ENCODE measurements around the gene ZFPM1.
"Not testable (repeated sequence)": the region's sequence is repeated elsewhere in the genome, so short reads cannot be mapped to it uniquely, and the experiment has no call there.

ZFPM1 gene

GRCh38 chr16:88410297-88410968 is 42.6 kb upstream of the ZFPM1 start:
- H3K27ac ChIP-seq (replicated peaks); DNase-seq (ENCODE audit: low read depth in 1 of 2, low spot score in 1 of 2): not testable (repeated sequence)

GRCh38 chr16:88411951-88412576 is 41.0 kb upstream of the ZFPM1 start:
- Histone ChIP-seq H3K27ac (replicated peaks) (no peak overlapping the region), H3K4me3 (replicated peaks; ENCODE audit: insufficient read depth, low read length) (no peak overlapping the region), H3K27me3 (ENCODE audit: insufficient read depth, poor library complexity, severe bottlenecking) (no peaks in the 10 kb centered on the region)
- DNase-seq (ENCODE audit: low read depth in 1 of 2, low spot score in 1 of 2) = no peak
- TF ChIP-seq POLR2AphosphoS5 (IDR thresholded peaks at IDR 0.05; ENCODE audit: low read depth) (no peak), CTCF (IDR thresholded peaks at IDR 0.05; ENCODE audit: insufficient read depth, low read length) (no peak), REST (IDR thresholded peaks at IDR 0.05; ENCODE audit: insufficient replicate concordance, low read depth) (no peak), SPI1 (IDR thresholded peaks at IDR 0.05; ENCODE audit: borderline replicate concordance, low read depth) (no peak), GABPA (IDR thresholded peaks at IDR 0.05; ENCODE audit: low read depth) (no peak)

More at GRCh38 chr16:88410297-88410968, 42.6 kb upstream of the ZFPM1 start:
- not testable (repeated sequence) for H3K27me3 ChIP-seq (ENCODE audit: insufficient read depth, poor library complexity, severe bottlenecking); H3K4me3 ChIP-seq (replicated peaks; ENCODE audit: insufficient read depth, low read length)

GRCh38 chr16:88412766-88413165 is 40.3 kb upstream of the ZFPM1 start:
- no peak overlapping the region for H3K4me3 ChIP-seq (replicated peaks; ENCODE audit: insufficient read depth, low read length)
- no peak for DNase-seq (ENCODE audit: low read depth in 1 of 2, low spot score in 1 of 2)
- TF ChIP-seq POLR2AphosphoS5 (IDR thresholded peaks at IDR 0.05; ENCODE audit: low read depth) (no peak), REST (IDR thresholded peaks at IDR 0.05; ENCODE audit: insufficient replicate concordance, low read depth) (no peak), GABPA (IDR thresholded peaks at IDR 0.05; ENCODE audit: low read depth) (no peak), SPI1 (IDR thresholded peaks at IDR 0.05; ENCODE audit: borderline replicate concordance, low read depth) (no peak), CTCF (IDR thresholded peaks at IDR 0.05; ENCODE audit: insufficient read depth, low read length) (no peak)
- no peak overlapping the region for H3K27ac ChIP-seq (replicated peaks)
- no peaks in the 10 kb centered on the region for H3K27me3 ChIP-seq (ENCODE audit: insufficient read depth, poor library complexity, severe bottlenecking)

- TF ChIP-seq SPI1 (IDR thresholded peaks at IDR 0.05; ENCODE audit: borderline replicate concordance, low read depth) (no peak), GABPA (IDR thresholded peaks at IDR 0.05; ENCODE audit: low read depth) (no peak), CTCF (IDR thresholded peaks at IDR 0.05; ENCODE audit: insufficient read depth, low read length) (no peak), POLR2AphosphoS5 (IDR thresholded peaks at IDR 0.05; ENCODE audit: low read depth) (no peak), REST (IDR thresholded peaks at IDR 0.05; ENCODE audit: insufficient replicate concordance, low read depth) (no peak)
- no peaks in the 10 kb centered on the region for H3K27me3 ChIP-seq (ENCODE audit: insufficient read depth, poor library complexity, severe bottlenecking)
These were observed 39.8 kb upstream of the ZFPM1 start for GRCh38 chr16:88413231-88413630.

More at GRCh38 chr16:88413231-88413630, 39.8 kb upstream of the ZFPM1 start:
- DNase-seq (ENCODE audit: low read depth in 1 of 2, low spot score in 1 of 2) = no peak
- Histone ChIP-seq H3K4me3 (replicated peaks; ENCODE audit: insufficient read depth, low read length) (no peak overlapping the region), H3K27ac (replicated peaks) (no peak overlapping the region)

Measured in HL-60 (cell line).